GM21515 (cell line): ENCODE data around the gene CLCNKA.
"Not testable (repeated sequence)": the region's sequence is repeated elsewhere in the genome, so short reads cannot be mapped to it uniquely, and the experiment has no call there.

Source experiments
- ATAC-seq: cut with Tn5 transposase; IDR thresholded peaks from one replicate; pipeline ENCODE4 v1.9.1; 2021; ENCODE audit not compliant: unreplicated experiment

The CLCNKA gene

GRCh38 chr1:15997076-15997585 lies 24.7 kb upstream of the CLCNKA start:
- ATAC-seq: no peak

GRCh38 chr1:15997637-15998280 lies 24.1 kb upstream of the CLCNKA start:
- no peak for ATAC-seq

DNA sequence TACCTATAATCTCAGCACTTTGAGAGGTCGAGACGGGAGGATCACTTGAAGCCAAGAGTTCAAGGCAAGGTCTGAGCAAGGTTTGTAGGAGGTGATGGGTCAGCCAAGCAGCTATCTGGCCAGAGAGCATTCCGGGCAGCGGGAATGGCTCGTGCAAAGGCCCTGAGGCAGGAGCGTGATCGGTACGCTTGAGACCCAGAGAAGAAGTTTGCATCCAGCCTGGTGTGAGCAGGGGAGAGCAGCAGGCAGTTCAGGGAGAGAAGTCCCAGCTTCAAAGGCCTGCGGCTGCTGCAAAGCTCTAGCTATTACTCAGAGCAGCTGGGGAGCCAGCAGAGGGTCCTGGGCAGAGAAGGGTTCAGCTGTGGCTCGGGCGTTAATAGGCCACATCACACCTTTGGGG lies 22.9 kb upstream of the CLCNKA start:
- no peak for ATAC-seq

DNA sequence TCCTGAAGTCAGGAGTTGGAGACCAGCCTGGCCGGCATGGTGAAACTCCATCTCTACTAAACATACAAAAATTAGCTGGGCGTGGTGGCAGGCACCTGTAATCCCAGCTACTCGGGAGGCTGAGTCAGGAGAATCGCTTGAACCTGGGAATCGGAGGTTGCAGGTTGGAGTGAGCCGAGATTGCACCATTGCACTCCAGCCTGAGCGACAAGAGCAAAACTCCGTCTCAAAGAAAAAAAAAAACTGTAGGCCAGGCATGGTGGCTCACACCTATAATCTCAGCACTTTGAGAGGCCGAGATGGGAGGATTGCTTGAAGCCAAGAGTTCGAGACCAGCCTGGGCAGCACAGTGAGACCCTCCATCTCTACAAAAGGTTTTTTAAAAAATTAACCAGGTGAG lies 20.6 kb upstream of the CLCNKA start:
- not testable (repeated sequence) for ATAC-seq

- no peak for ATAC-seq
Observed at GRCh38 chr1:16005597-16005996, 16.2 kb upstream of the CLCNKA start.

- ATAC-seq: no peak
Observed at GRCh38 chr1:16006010-16006409, 15.8 kb upstream of the CLCNKA start.

GRCh38 chr1:16006552-16007485 lies 15.0 kb upstream of the CLCNKA start:
- ATAC-seq: no peak

- ATAC-seq: no peak
Observed at GRCh38 chr1:16007671-16008341, 14.0 kb upstream of the CLCNKA start.

- no peak for ATAC-seq
Observed at GRCh38 chr1:16009030-16009460, 12.8 kb upstream of the CLCNKA start.

- no peak for ATAC-seq
Observed at GRCh38 chr1:16009678-16010077, 12.2 kb upstream of the CLCNKA start.

- ATAC-seq: no peak
Observed at GRCh38 chr1:16010837-16011236, 11.0 kb upstream of the CLCNKA start.

DNA sequence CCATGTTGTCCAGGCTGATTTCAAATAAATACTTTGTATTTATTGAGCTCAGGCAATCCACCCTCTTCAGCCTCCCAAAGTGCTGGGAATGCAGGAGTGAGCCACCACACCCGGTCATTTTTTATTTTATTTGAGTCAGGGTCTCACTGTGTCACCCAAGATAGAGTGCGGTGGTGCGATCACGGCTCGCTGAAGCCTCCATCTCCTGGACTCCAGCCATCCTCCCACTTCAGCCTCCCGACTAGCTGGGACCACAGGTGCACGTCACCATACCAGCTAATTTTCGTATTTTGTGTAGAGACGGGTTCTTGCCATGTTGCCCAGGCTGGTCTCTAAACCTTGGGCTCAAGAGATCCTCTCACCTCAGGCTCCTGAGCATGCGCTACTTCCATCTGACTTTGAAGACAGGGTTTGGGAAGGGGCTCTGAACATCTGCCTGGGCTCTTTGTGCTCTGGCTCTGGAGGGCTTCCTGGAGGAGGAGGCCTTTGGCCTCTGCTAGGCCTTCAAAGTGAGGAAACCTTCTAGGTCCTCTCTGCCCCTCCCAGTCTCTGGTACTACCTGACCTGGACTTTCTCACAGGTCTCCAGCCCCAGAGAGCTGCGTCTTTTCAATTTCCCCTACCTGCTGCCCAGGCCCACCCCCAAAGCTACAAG lies 9.8 kb upstream of the CLCNKA start:
- ATAC-seq: no peak

DNA sequence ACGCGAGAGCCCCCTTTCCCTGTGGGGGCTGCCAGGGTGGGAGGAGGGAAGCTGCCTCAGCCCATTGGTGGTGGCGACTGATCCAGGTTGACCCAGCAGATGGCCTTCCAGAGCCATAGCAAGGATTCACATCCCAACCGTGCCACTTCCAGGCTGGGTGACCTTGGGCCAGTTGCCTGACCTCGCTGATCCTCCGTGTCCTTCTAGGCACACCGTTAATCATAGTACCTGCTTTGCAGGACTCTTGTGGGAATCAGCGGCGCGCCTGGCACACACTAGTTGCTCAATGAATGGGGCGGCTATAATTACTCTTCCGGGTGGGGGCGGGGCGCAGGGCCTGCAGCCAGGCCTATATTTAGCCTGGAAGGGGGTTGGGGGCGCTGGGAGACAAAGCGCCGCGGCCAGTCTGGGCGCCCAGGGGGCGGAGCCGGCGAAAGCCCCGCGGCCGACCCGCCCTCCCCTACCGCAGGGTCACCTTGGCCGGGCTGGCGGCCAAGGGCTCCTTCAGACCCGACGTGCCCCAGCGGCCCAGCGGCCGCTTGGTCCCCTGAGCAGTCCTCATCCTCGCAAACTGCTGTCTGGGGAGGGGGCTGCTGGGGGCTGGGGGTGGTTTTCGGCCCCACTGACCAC lies 9.1 kb upstream of the CLCNKA start:
- ATAC-seq: no peak

DNA sequence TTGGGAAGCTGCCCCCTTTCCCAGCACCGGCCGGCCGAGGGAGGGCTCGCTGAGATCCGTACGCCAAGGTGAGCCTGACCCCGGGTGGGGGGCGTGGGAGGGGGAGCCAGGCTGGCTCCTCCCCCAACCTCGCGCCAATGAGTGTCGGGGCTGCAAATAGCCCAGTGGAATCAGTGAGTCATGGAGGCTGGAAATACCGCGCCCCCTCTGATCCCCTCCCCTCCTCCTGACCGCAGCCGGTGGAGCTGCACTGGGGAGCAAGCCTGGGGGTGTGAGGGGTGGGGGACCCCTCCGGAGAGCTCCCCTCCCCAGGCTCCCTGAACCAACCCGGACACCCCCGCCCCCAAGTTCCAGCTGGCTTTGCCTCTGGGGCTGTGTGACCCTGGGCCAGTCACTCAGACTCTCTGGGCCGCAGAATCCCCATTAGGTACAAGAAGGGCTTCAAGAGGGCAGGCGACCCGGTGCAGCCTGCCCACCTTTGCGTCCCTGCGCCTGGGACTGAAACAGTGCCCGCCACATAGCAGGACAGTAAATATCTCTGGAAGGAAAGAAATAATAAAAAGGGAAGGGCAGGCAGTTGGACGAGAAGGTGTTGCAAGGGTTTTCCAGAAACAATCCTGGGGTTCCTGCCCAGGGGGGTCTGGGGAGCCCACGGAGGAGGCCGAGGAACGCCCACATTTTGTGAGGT lies 8.5 kb upstream of the CLCNKA start:
- ATAC-seq: no peak

DNA sequence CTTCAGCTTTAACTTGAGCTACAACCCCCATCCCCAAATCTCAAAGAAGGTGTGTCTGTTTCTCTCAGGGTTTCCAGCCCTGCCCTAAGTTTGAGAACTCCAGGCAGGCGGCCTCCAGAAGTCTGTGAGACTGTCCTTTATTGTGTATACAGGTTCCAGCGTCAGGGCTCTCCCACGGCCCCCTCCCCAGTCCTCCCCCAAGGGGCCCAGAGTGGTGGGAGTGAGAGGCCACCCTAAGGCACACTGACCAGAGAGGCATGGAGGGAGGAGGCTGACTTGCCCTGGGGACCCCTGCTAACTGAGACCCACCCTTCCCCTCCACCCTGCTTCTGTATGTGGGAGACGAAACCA lies 8.0 kb upstream of the CLCNKA start:
- no peak for ATAC-seq

GRCh38 chr1:16014509-16015482 lies 7.0 kb upstream of the CLCNKA start:
- no peak for ATAC-seq

DNA sequence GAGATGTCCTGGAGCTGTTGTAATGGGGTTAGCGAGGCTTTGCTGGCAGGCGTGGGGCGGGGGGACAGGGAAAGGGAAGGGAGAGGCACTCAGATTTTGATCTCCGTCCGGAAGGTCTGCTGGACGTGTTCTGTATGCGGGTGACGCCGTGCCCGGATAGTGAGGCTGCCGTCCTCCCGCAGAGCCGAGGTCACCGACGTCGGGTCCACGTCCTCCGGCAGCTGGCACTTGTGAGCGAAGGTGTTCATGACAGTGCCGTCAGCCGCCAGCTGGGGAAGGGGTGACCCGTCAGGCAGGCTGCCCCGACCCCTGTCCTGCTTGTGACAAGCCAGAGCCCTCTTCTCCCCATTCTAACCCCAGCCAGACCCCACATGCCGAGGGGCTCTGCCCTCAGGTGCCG lies 6.3 kb upstream of the CLCNKA start:
- no peak for ATAC-seq

- ATAC-seq: no peak
Observed at GRCh38 chr1:16015960-16016901, 5.6 kb upstream of the CLCNKA start.
